Measurements from ENCODE around the gene PBLD. TPM values are rescaled to one million over a fixed set of nuclear protein-coding genes. Genes with fewer than 3 reads are reported as not detected.
"Not testable (repeated sequence)": the region's sequence is repeated elsewhere in the genome, so short reads cannot be mapped to it uniquely, and the experiment has no call there.

The PBLD gene
- total RNA-seq, 4 donors from 2014 or later: 1.1 to 2.7 (median 2.3) TPM

DNA sequence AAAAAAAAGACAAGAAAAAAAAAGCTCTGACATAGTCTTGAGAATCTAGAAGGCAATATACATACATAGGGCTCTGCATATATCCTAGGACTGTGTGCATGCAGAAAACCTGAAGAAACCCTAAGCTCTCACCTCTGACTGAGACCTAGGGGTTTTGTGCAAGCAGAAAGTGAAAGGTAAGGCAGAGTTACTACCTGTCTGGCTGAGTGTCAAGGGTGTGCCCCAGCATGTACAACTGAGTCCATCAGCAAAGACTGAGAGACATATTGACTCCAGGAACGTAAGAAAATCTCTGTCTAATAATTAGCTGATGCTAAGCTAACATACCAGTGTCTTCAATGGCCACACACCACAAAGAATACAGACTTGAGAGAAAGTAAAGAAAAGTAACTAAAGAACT, 17.1 kb downstream of the PBLD start:
- H3K36me3 ChIP-seq: no peaks in the 10 kb centered on the region
- TF ChIP-seq POLR2A (IDR thresholded peaks at IDR 0.05): no peak
- TF ChIP-seq, protein P1, sequence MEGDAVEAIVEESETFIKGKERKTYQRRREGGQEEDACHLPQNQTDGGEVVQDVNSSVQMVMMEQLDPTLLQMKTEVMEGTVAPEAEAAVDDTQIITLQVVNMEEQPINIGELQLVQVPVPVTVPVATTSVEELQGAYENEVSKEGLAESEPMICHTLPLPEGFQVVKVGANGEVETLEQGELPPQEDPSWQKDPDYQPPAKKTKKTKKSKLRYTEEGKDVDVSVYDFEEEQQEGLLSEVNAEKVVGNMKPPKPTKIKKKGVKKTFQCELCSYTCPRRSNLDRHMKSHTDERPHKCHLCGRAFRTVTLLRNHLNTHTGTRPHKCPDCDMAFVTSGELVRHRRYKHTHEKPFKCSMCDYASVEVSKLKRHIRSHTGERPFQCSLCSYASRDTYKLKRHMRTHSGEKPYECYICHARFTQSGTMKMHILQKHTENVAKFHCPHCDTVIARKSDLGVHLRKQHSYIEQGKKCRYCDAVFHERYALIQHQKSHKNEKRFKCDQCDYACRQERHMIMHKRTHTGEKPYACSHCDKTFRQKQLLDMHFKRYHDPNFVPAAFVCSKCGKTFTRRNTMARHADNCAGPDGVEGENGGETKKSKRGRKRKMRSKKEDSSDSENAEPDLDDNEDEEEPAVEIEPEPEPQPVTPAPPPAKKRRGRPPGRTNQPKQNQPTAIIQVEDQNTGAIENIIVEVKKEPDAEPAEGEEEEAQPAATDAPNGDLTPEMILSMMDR (IDR thresholded peaks at IDR 0.05): no peak
- no peaks in the 10 kb centered on the region for H3K27me3 ChIP-seq
- intact Hi-C loops (cut with DNase I): no loop called here
- no peak overlapping the region for H3K4me3 ChIP-seq
- 10 to 78% methylated on average over 1 of the region's 1 CpG for WGBS, 2 donors
- H3K27ac ChIP-seq: no peak overlapping the region
- H3K4me1 ChIP-seq: no peaks in the 10 kb centered on the region
- H3K9me3 ChIP-seq: peaks cover 0 to 14% (median 0%) of the 10 kb centered on the region in 3 donors
- DNase-seq: no peak

DNA sequence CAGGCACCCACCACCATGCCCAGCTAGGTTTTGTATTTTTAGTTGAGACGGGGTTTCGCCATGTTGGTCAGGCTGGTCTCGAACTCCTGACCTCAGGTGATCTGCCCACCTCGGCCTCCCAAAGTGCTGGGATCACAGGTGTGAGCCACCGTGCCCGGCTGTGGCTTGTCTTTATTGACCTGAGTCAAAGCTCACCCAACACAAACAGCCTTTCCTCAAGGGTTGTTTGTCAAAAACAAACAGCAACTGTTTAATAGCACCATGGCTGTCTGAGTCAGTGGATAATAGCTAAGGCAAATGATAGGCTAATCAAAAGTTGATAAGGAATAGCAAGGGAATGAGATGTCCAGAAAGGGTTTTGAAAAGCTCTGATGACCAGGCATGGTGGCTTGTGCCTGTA, 17.8 kb downstream of the PBLD start:
- H3K36me3 ChIP-seq; H3K27ac ChIP-seq; H3K4me3 ChIP-seq; intact Hi-C loops (cut with DNase I); DNase-seq; H3K4me1 ChIP-seq; H3K27me3 ChIP-seq: not testable (repeated sequence)
- 100% methylated on average over 6 of the region's 6 CpGs; no CpG with 5 or more reads in 1 of the 2 donors for WGBS, 2 donors
- peaks cover 0 to 14% (median 0%) of the 10 kb centered on the region in 3 donors for H3K9me3 ChIP-seq

DNA sequence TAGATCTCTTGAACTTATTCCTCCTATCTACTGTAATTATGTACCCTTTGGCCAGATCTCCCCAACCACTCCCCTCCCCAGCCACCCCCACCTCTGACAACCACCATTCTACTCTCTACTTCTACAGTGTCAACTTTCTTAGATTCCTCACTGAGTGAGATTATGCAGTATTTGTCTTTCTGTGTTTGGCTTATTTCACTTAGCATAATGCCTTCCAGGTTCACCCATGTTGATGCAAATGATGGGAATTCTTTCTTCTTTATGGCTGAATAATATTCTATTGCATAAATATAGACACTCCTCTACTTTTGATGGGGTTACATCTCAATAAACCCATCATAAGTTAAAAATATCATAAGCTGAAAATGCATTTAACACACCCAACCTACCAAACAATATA, 22.2 kb downstream of the PBLD start:
- Histone ChIP-seq H3K4me1 (no peaks in the 10 kb centered on the region), H3K27me3 (no peaks in the 10 kb centered on the region), H3K36me3 (no peaks in the 10 kb centered on the region), H3K9me3 (no peaks in the 10 kb centered on the region), H3K27ac (no peak overlapping the region), H3K4me3 (no peak overlapping the region)
- no peak for DNase-seq
- TF ChIP-seq, protein P1 (IDR thresholded peaks at IDR 0.05): no peak
- no peak for TF ChIP-seq POLR2A (IDR thresholded peaks at IDR 0.05)
- intact Hi-C loops (cut with DNase I): no loop called here

DNA sequence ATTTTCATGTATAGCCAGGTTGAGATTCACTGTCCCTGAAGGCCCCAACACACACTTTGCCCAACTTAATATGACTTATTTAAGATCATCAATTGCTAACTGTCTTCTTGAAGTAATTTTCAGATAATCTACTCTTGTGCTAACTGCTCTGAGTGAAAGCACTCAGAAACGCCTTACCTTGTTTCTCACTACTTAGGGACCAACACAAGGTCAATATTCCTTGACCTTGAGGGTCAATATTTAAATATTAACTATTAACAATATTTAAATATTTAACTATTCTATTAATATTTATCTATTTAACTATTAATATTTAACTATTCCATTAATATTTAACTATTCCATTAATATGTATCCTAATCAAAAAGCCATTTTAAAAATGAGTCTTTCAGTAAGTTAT, 26.9 kb downstream of the PBLD start:
- Histone ChIP-seq H3K9me3 (no peaks in the 10 kb centered on the region), H3K27me3 (no peaks in the 10 kb centered on the region), H3K4me3 (no peak overlapping the region), H3K4me1 (no peaks in the 10 kb centered on the region), H3K36me3 (no peaks in the 10 kb centered on the region), H3K27ac (no peak overlapping the region)
- no peak for DNase-seq
- WGBS, 2 donors: 40 to 41% methylated on average over 1 of the region's 1 CpG
- TF ChIP-seq POLR2A (IDR thresholded peaks at IDR 0.05): no peak
- TF ChIP-seq, protein P1 (IDR thresholded peaks at IDR 0.05): no peak
- intact Hi-C loops (cut with DNase I): no loop called here

DNA sequence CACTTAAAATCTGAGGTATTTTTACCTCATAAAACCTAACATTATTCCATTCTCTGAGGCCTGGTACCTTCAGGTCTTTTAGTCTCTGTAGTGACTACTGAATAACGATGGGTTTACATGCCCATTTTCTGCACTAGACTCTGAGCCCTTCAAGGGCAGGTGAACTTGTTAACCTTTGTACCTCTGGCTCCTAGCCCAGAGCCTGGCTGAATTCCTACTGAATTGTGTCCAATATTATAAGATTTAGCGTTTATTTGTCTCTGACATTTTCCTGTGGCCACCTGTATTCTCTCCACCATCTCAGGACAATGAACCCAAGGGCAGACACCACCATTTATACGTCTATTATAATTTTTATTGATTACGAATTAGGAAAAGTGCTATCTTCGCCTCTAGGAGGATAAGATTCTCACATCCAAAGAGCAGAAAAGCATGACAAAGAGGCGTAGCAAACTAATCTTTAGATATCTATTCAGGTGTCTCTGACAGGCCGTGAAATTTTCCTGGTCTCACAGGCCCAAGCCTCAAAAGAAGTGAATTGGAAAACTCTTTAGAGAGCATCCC, 28.8 kb downstream of the PBLD start:
- no peaks in the 10 kb centered on the region for H3K9me3 ChIP-seq
- no peaks in the 10 kb centered on the region for H3K4me1 ChIP-seq
- DNase-seq: no peak
- WGBS, 2 donors: 68 to 71% methylated on average over 7 of the region's 7 CpGs
- H3K36me3 ChIP-seq: no peaks in the 10 kb centered on the region
- intact Hi-C loops (cut with DNase I): loop anchor here (5.0 kb wide), 1 partner anchor 92 kb away; no protein-coding TSS in a partner anchor
- H3K4me3 ChIP-seq: no peak overlapping the region
- no peaks in the 10 kb centered on the region for H3K27me3 ChIP-seq
- TF ChIP-seq, protein P1 (IDR thresholded peaks at IDR 0.05): no peak
- TF ChIP-seq POLR2A (IDR thresholded peaks at IDR 0.05): no peak
- H3K27ac ChIP-seq: no peak overlapping the region

DNA sequence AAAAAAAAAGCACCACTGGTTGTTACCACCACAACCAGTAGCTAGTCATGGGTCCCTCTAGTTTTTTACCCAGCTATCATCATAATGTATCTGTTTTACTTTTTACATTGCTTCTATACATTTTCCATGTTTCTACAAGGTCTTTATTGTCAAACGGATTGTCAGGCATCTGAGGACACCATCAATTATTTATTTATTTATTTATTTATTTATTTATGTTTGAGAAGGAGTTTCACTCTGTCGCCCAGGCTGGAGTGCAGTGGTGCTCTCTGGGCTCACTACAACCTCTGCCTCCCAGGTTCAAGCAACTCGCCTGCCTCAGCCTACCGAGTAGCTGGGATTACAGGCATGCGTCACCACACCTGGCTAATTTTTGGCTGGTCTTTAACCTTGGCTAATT, 29.9 kb downstream of the PBLD start:
- intact Hi-C loops (cut with DNase I): loop anchor here (5.0 kb wide), 1 partner anchor 91 kb away; no protein-coding TSS in a partner anchor
- WGBS, 2 donors: 68 to 76% methylated on average over 5 of the region's 5 CpGs
- Histone ChIP-seq H3K4me1 (no peaks in the 10 kb centered on the region), H3K9me3 (no peaks in the 10 kb centered on the region), H3K36me3 (no peaks in the 10 kb centered on the region), H3K4me3 (no peak overlapping the region), H3K27me3 (no peaks in the 10 kb centered on the region), H3K27ac (no peak overlapping the region)
- no peak for DNase-seq
- TF ChIP-seq, protein P1 (IDR thresholded peaks at IDR 0.05): no peak
- TF ChIP-seq POLR2A (IDR thresholded peaks at IDR 0.05): no peak

Data from esophagus squamous epithelium (tissue), 5 donors.